GM21786 (cell line): ENCODE measurements around the gene TCEAL1.
"Not testable (repeated sequence)": the region's sequence is repeated elsewhere in the genome, so short reads cannot be mapped to it uniquely, and the experiment has no call there.

Source experiments
- ATAC-seq: cut with Tn5 transposase; IDR thresholded peaks from one replicate; pipeline ENCODE4 v1.9.1; 2021; ENCODE audit not compliant: unreplicated experiment

The TCEAL1 gene

DNA sequence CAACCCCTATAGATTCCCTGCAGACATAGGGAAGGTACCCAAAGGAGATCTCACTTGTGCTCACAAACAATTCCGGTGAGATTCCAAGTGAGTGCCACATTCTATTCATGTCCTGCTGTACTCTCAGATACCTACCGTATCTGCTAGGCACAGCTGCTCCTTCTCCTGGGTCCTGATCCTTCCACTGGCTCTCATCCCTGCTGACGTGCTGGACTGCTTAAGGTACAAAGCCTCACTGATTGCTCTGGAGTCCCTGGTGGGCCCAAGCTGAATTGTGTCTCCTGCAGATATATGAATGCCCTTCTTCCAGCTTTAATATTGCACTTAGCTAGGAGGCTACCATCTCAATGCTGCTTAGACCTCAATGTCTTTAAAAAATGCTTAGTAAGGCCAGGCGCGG is 2.4 kb downstream of the TCEAL1 start:
- ATAC-seq: no peak

- no peak for ATAC-seq
Measured at GRCh38 chrX:103635436-103635835, 6.7 kb downstream of the TCEAL1 start.

GRCh38 chrX:103637604-103638338 is 9.0 kb downstream of the TCEAL1 start:
- no peak for ATAC-seq

- not testable (repeated sequence) for ATAC-seq
Measured at GRCh38 chrX:103638479-103639346, 9.9 kb downstream of the TCEAL1 start.

GRCh38 chrX:103640401-103641155 is 11.8 kb downstream of the TCEAL1 start:
- no peak for ATAC-seq

DNA sequence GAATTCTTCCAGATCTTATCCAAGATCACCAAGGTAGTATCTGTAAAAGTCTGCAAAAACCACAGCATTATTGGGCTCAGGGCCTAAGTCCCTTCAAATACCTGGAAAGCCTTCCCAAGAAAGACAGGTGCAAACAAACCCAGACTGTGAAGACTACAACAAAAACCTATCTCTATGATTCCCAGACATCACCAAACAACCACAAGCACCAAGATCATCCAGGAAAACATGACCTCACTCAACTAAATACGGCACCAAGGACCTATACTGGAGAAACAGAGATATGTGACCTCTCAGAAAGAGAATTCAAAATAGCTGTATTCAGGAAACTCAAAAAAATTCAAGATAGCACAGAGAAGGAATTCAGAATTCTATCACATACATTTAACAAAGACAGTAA is 15.3 kb downstream of the TCEAL1 start:
- ATAC-seq: no peak

DNA sequence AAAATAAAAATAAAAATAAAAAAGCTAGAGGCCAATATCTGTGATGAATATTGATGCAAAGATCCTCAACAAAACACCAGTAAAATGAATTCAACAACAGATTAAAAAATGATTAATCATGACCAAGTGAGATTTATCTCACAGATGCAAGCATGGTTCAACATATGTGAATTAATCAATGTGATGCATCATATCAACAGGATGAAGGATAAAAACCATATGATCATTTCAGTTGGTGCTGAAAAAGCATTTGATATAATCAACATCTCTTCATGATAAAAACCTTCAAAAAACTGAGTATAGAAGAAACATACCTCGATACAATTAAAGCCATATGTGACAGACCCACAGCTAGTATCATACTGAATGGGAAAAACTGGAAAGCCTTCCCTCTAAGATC is 18.9 kb downstream of the TCEAL1 start:
- no peak for ATAC-seq

GRCh38 chrX:103651151-103651773 is 22.5 kb downstream of the TCEAL1 start:
- no peak for ATAC-seq

DNA sequence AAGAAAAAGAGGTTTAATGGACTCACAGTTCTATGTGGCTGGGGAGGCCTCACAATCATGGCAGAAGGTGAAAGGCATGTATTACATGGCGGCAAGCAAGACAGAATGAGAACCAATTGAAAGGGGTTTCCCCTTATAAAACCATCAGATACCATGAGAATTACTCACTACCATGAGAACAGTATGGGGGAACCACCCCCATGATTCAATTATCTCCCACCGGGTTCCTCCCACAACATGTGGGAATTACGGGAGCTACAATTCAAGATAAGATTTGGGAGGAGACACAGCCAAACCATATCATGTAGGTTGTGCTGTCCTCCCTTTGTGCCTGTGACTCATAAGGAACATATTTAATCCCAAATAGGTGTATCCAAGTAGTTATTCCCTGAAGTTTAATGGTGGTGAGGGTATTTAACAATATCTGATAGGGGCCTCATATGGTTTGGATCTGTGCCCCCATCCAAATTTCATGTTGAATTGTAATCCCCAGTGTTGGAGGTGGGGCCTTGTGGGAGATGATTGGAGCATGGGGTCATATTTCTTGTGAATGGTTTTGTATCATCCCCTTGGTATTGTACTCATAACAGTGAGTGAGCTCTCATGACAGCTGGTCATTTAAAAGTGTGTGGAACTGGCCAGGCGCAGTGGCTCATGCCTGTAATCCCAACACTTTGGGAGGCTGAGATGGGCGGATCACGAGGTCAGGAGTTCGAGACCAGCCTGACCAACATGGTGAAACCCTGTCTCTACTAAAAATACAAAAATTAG is 26.6 kb downstream of the TCEAL1 start:
- not testable (repeated sequence) for ATAC-seq

GRCh38 chrX:103656617-103657016 is 27.8 kb downstream of the TCEAL1 start:
- no peak for ATAC-seq

- not testable (repeated sequence) for ATAC-seq
Measured at GRCh38 chrX:103657066-103657465, 28.3 kb downstream of the TCEAL1 start.

DNA sequence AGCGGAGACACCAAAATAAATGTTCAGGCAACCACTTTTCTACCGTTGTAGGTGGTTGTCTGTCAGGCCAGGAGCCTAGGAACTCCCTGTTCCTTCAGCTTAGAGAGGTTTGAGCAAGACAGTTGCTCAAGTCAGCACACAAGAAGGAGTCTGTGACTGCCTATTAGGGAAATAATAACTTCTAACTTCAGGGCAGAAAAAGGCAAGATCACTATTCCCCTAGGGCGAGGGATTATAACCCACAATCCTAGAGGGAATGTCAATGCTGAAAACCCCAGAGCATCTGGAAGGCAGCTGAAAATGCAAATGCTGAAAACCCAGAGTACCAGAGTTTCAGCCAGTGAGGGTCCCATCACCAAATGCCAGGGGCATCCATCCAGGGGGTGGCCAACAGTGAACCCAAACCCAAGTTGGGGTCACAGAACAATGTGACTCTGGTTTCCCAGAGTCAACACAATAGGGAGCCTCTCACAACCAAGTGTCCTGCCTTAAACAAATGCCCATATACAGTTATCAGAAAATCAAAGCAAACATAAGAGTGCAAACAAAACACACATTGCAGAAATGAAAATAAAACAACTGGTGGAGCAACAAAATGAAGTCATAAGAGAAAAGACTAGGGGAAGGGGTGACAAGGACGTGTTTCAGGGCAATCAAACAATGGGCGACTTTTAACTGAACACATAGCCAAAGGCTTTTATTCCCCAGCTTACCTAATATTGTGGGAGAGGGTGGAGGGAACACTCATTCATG is 30.1 kb downstream of the TCEAL1 start:
- ATAC-seq: no peak

GRCh38 chrX:103659460-103659859 is 30.7 kb downstream of the TCEAL1 start:
- not testable (repeated sequence) for ATAC-seq

DNA sequence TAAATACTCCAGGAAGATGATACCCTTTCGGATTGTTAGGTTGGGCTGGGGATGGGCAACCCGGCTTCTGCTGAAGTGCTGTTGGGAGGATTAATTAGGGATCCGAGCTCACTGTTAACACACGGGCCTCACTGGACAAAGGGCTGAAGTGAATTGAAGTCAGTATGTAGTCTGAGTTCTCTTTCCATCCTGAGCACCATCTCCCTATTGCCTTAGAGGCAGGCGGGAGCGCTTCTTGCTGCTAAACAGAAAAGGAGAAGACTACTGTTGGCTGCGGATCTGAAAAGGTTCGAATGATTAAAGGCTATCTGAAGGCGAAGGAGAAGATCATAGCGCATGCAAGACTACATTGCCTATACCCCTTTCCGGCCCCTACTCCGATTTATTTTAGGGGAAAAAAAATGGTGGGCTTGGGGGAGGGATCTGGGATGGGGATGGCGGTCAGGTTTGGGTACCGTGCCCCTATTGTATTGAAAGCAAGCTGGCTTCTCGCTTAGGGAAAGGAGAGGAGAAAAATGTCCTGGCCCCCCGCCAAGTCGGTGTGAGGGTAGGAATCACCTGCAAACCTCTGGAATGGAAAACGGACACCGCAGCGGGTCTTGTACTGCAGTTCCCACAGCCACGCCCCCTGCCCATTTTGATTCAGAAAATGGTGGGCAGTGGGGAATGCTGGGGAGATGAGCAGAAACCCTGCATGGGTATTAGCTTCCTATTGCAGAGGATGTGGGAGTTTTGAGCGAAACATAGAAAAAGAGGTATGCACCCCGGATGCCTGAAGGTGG is 35.4 kb downstream of the TCEAL1 start:
- no peak for ATAC-seq

DNA sequence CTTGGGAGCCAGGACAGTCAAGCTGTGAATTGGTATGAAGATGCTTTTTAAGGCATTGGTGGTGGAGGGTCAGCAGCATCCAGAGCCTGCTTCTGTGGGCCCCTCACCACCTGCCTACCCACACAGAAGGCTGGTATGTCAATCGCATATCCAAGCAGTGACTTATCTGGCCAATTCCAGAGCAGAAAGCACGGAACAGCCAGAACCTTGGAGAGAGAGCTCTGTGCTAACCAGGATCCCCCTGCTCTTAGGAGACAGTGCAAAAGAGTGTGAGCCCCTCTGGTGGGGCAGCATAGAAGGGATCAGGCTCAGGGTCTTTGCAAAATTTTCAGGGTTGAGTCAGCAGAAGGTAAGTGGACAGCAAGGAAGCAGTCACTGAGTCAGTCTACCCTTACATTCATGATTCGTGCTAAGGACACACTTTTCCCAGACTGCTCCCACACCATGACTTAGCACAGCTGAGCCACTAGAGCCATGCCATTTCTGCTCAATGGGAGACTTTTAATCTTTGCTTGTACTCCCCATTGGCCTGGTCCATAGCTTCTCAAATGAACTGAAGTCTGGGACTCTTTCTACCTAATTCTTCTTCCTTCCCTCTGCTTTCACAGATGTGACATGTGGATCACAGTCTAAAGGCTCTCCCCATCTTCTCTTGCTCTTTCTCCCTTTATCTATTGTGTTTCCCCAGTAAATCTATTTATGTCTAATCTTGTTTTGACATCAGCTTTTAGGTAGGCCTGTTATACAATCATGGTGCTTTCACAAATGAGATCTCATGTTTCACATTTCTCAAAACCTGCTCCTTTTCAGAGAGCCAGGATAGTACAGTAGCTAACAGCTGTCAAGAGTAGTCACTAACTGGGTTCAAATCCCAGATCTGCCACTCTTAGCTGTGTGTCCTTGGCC is 37.7 kb downstream of the TCEAL1 start:
- ATAC-seq: no peak

DNA sequence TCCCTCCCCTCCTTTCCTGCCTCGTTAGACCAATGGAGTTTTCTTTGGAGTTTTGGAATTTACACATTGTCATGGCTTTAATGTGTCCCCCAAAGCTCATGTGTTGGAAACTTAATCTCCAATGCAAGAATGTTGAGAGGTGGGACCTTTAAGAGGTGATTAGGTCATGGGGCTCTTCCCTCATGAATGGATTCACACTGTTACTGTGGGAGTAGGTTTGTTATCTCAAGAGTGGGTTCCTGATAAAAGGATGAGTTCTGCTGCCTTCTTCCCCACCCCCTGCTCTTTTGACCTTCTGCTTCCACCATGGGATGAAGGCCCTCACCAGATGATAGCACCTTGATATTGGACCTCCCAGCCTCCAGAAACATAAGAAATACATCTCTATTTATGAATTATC is 41.0 kb downstream of the TCEAL1 start:
- no peak for ATAC-seq

GRCh38 chrX:103674531-103675454 is 46.0 kb downstream of the TCEAL1 start:
- no peak for ATAC-seq
